ENCODE measurements around the gene TPRG1L.
"Not testable (repeated sequence)": the region's sequence is repeated elsewhere in the genome, so short reads cannot be mapped to it uniquely, and the experiment has no call there.

The TPRG1L gene

DNA sequence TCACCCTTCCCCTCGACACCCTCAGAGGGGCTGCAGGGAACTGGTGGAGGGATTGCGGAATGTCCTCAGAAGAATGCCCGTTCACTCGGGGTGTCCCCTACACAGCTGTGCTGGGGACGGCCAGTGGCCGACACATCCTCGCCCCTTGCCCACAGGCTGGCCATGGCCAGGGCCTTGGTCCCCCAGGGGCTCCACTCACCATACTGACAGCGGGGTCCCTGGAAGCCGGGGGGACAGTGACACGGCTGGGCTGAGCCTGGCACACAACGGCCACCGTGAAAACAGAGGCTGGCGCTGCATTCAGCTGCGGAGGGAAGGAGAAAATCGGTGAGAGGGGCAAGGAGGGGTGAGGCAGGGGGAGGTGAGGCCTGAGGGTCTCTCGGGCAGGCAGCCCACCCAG is 45.2 kb upstream of the TPRG1L start:
- TF ChIP-seq, protein P1, sequence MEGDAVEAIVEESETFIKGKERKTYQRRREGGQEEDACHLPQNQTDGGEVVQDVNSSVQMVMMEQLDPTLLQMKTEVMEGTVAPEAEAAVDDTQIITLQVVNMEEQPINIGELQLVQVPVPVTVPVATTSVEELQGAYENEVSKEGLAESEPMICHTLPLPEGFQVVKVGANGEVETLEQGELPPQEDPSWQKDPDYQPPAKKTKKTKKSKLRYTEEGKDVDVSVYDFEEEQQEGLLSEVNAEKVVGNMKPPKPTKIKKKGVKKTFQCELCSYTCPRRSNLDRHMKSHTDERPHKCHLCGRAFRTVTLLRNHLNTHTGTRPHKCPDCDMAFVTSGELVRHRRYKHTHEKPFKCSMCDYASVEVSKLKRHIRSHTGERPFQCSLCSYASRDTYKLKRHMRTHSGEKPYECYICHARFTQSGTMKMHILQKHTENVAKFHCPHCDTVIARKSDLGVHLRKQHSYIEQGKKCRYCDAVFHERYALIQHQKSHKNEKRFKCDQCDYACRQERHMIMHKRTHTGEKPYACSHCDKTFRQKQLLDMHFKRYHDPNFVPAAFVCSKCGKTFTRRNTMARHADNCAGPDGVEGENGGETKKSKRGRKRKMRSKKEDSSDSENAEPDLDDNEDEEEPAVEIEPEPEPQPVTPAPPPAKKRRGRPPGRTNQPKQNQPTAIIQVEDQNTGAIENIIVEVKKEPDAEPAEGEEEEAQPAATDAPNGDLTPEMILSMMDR (IDR thresholded peaks at IDR 0.05; ENCODE audit: extremely low read depth, missing control alignments): no peak
- DNase-seq (ENCODE audit: low spot score): no peak

DNA sequence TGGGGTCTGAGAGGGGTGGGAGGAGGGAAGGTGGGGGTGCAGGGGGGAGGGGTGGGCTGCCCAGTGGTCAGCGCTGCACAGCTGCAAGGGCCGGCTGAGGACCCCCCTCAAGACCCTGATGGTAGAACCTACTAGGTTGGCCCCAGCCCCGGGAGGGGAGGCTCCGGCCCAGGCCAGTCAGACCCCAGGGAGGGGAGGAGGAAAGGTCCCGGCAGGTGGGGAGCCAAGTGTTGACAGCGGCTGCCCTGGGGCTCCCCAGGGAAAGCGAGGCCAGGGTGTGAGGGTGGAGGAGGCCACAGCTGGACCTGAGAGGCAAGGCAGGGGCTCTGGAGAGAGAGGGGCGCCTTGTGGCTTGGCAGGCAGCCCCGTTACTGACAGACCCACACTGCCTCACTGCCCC is 44.6 kb upstream of the TPRG1L start:
- TF ChIP-seq, protein P1 (IDR thresholded peaks at IDR 0.05; ENCODE audit: extremely low read depth, missing control alignments): no peak
- no peak for DNase-seq (ENCODE audit: low spot score)

DNA sequence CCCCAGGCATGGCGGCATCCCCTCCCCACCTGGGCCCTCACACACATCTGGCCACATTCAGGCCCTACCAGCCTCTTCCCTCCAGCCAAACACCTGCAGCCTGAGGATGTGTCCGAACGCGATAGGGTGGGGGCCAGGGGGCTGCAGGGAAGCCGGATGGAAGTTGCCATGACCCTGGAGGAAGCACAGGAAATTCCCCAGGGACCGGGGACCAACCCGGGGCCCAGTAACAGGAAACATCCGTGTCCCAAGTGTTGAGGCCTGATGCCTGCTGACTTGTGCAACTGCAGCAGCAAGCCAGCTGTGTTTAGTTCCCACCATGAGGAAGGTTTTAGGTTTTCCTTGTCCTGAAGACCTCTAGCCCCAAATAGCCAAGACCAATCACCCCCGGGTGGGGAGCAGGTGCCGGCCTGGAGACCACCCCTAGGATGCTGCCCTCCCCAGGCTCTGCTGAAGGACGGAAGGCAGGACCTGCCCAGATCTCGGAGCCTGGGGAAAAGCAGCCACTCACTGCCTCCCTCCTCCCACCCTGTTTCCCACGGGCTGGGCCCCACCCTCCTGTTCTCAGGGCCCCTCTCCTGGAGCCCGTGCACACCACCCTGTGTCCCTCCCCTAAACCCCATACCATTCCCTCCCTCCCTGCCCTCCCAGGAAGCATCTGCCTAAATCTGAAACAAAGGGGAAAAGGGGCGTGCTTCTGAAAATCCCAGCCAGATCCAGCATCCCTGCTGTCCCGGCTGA is 43.3 kb upstream of the TPRG1L start:
- DNase-seq (ENCODE audit: low spot score): no peak
- TF ChIP-seq, protein P1 (IDR thresholded peaks at IDR 0.05; ENCODE audit: extremely low read depth, missing control alignments): no peak

- not testable (repeated sequence) for DNase-seq (ENCODE audit: low spot score)
Observed at GRCh38 chr1:3583751-3584150, 41.1 kb upstream of the TPRG1L start.

DNA sequence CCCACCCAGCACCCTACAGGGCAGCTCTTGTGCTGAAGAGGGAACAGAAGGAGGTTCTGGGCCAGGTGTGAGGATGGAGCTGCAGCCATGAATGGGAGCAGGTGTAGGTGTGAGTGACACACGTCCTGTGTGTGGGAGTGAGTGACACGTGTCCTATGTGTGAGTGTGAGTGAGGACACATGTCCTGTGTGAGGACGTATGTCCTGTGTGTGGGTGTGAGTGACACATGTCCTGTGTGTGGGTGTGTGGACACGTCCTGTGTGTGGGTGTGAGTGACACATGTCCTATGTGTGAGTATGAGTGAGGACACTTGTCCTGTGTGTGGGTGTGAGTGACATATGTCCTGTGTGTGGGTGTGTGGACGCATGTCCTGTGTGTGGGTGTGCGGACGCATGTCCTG is 39.9 kb upstream of the TPRG1L start:
- TF ChIP-seq, protein P1 (IDR thresholded peaks at IDR 0.05; ENCODE audit: extremely low read depth, missing control alignments): no peak
- no peak for DNase-seq (ENCODE audit: low spot score)

- not testable (repeated sequence) for DNase-seq (ENCODE audit: low spot score)
Observed at GRCh38 chr1:3585353-3585868, 39.4 kb upstream of the TPRG1L start.

- DNase-seq (ENCODE audit: low spot score): no peak
- TF ChIP-seq, protein P1 (IDR thresholded peaks at IDR 0.05; ENCODE audit: extremely low read depth, missing control alignments): no peak
Observed at GRCh38 chr1:3585940-3586568, 38.8 kb upstream of the TPRG1L start.

DNA sequence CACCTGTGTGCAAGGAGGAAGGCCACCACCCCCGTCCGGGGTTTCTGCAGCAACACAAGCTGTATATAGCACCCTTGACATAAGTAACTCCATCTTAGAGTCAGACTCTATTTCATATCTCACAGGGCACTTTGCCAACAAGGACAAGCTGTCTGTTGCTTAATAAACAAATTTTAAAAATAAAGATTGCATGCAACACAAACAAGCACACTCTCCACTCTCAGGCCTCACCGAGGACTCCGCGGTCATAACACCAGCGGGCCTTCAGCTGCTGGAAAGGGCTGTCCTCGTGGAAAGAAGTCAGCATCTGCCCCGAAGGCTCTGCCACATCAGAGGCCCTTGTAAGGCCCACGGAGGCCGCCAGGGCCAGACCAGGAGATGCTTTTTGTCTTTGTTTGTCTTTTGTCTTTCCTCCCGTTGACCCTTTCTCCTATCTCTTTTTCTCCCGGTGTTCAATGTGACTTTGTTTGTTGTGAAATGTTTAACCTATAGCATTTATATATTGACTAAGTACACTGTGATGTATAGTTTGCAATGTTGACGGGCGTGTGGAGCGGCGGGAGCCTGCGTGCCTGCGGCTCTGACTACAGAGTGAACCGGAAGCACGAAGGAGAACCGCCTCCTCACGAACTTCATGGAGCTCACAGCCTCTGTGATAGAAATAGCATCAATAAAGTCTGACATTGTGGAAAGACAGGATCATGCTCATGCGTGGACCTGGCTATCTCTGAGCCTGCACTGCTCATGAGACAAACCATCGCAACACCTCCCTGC is 37.6 kb upstream of the TPRG1L start:
- no peak for DNase-seq (ENCODE audit: low spot score)

More for the DNA sequence above, 37.6 kb upstream of the TPRG1L start:
- TF ChIP-seq, protein P1 (IDR thresholded peaks at IDR 0.05; ENCODE audit: extremely low read depth, missing control alignments): no peak
